CD14-positive monocyte (primary cell): ENCODE measurements around the gene SP5. TPM values are rescaled to one million over a fixed set of nuclear protein-coding genes. Genes with fewer than 3 reads are reported as not detected.

Experiments
- DNase-seq, 3 donors: peaks; one replicate each; pipeline ENCODE4 v3.0.0-alpha.2; 2011 to 2022
- H2AFZ ChIP-seq: 2 replicates; pipeline ENCODE4 v1.6.0; 2012; ENCODE audit warnings: mild to moderate bottlenecking, low read depth, low read length, inconsistent platforms; ENCODE audit not compliant: insufficient read depth, poor library complexity, severe bottlenecking
- H3K27ac ChIP-seq, 2 donors: 1 replicate in 1 of 2; 2 replicates in 1 of 2; pipeline ENCODE4 v1.5.1; 2012 to 2013; ENCODE audit warnings: low read length in 2 of 2, control low read depth in 1 of 2, inconsistent platforms in 1 of 2, low read depth in 1 of 2, mild to moderate bottlenecking in 1 of 2
- H3K27me3 ChIP-seq, 2 donors: one replicate each; pipeline versions ENCODE4 v1.6.0 to v1.6.1; 2011 to 2013; ENCODE audit warnings: low read length in 2 of 2; ENCODE audit not compliant: control insufficient read depth in 2 of 2, insufficient read depth in 2 of 2
- H3K36me3 ChIP-seq, 2 donors: replicated peaks in 1 of 2; 1 replicate in 1 of 2; 2 replicates in 1 of 2; pipeline versions ENCODE4 v1.5.1 to v1.6.1; 2012 to 2013; ENCODE audit warnings: low read length in 2 of 2, control low read depth in 1 of 2, inconsistent platforms in 1 of 2, mild to moderate bottlenecking in 1 of 2; ENCODE audit not compliant: insufficient read depth in 2 of 2, control insufficient read depth in 1 of 2
- H3K4me1 ChIP-seq, 2 donors: 1 replicate in 1 of 2; 2 replicates in 1 of 2; pipeline versions ENCODE4 v1.5.1 to v1.6.1; 2012 to 2013; ENCODE audit warnings: low read length in 2 of 2, control low read depth in 1 of 2, inconsistent platforms in 1 of 2, mild to moderate bottlenecking in 1 of 2, moderate library complexity in 1 of 2; ENCODE audit not compliant: insufficient read depth in 2 of 2, control insufficient read depth in 1 of 2
- H3K4me2 ChIP-seq: replicated peaks from 2 replicates; pipeline ENCODE3; 2012; ENCODE audit warnings: low read length, moderate library complexity, mild to moderate bottlenecking; ENCODE audit not compliant: poor library complexity, severe bottlenecking; ENCODE audit errors: extremely low read depth
- H3K4me3 ChIP-seq, 3 experiments: fragments of 200-600 bp in 1 of 3; sonication (generic) in 1 of 3; replicated peaks in 1 of 3; 1 replicate in 2 of 3; 2 replicates in 1 of 3; pipeline ENCODE4 v1.5.1; 2011 to 2013; ENCODE audit warnings: low read length in 3 of 3, mild to moderate bottlenecking in 3 of 3, control low read depth in 2 of 3, low read depth in 2 of 3, inconsistent platforms in 1 of 3, moderate library complexity in 1 of 3
- H3K79me2 ChIP-seq: 2 replicates; pipeline ENCODE4 v1.6.0; 2012; ENCODE audit warnings: mild to moderate bottlenecking, control low read depth, inconsistent platforms, low read length, moderate library complexity; ENCODE audit not compliant: insufficient read depth
- H3K9ac ChIP-seq: 2 replicates; pipeline ENCODE4 v1.6.0; 2017; ENCODE audit warnings: low read length, mild to moderate bottlenecking; ENCODE audit not compliant: insufficient read depth, poor library complexity, severe bottlenecking
- H3K9me3 ChIP-seq, 2 donors: replicated peaks in 1 of 2; 1 replicate in 1 of 2; 2 replicates in 1 of 2; pipeline versions ENCODE4 v1.5.1 to v1.6.1; 2012 to 2013; ENCODE audit warnings: low read length in 2 of 2, control low read depth in 1 of 2; ENCODE audit not compliant: control insufficient read depth in 1 of 2, insufficient read depth in 1 of 2
- H4K20me1 ChIP-seq: 2 replicates; pipeline ENCODE4 v1.6.0; 2012; ENCODE audit warnings: mild to moderate bottlenecking, low read length, control low read depth, moderate library complexity; ENCODE audit not compliant: insufficient read depth
- H3K27ac Mint-ChIP-seq, 7 donors: one replicate each; pipeline ENCODE4 v1.8.0; 2020; ENCODE audit warnings: mild to moderate bottlenecking in 7 of 7, mixed read lengths in 7 of 7, moderate library complexity in 6 of 7, inconsistent platforms in 2 of 7
- H3K27me3 Mint-ChIP-seq, 3 donors: one replicate each; pipeline ENCODE4 v1.8.0; 2021 to 2022; ENCODE audit warnings: low read depth in 3 of 3, mild to moderate bottlenecking in 3 of 3, mixed read lengths in 3 of 3, moderate library complexity in 3 of 3, inconsistent platforms in 1 of 3
- H3K36me3 Mint-ChIP-seq, 2 donors: one replicate each; pipeline ENCODE4 v1.8.0; 2020; ENCODE audit warnings: mixed read lengths in 2 of 2, inconsistent platforms in 1 of 2, mild to moderate bottlenecking in 1 of 2
- H3K4me1 Mint-ChIP-seq: one replicate; pipeline ENCODE4 v1.8.0; 2020; ENCODE audit warnings: mild to moderate bottlenecking, mixed read lengths
- H3K4me3 Mint-ChIP-seq, 2 donors: one replicate each; pipeline ENCODE4 v1.8.0; 2020; ENCODE audit warnings: mild to moderate bottlenecking in 2 of 2, mixed read lengths in 2 of 2, moderate library complexity in 1 of 2
- H3K9me3 Mint-ChIP-seq, 7 donors: one replicate each; pipeline ENCODE4 v1.8.0; 2020 to 2022; ENCODE audit warnings: mixed read lengths in 7 of 7, mild to moderate bottlenecking in 6 of 7, moderate library complexity in 6 of 7, inconsistent platforms in 2 of 7
- WGBS: methylation state at CpG from one replicate; pipeline ENCODE4 v1.1.5; 2013; ENCODE audit warnings: missing lambda C conversion rate; ENCODE audit not compliant: insufficient coverage; 5-methylcytosine and 5-hydroxymethylcytosine counted together
- intact Hi-C, 2 donors: fragments of 100-400 bp; cut with micrococcal nuclease; formaldehyde crosslinking; loops; one replicate each; pipeline versions ENCODE4 v1.15.0 to v1.15.1; 2023
- polyA plus RNA-seq, 3 donors: library from polyadenylated mRNA; depleted of rRNA in 1 of 3; unstranded in 2 of 3; stranded (reverse) in 1 of 3; fragments of 300-500 nt in 2 of 3; fragments of >200 nt in 1 of 3; fragmentation: Illumina TruSeq in 2 of 3; gene quantifications; 1 replicate in 2 of 3; 2 replicates in 1 of 3; pipeline ENCODE4 v1.2.3, GENCODE V29; 2012 to 2021
- TF ChIP-seq, protein P1 (sequence below): fragments of 200-600 bp; IDR thresholded peaks from one replicate; pipeline ENCODE4 v1.8.0; 2022; ENCODE audit warnings: antibody characterized with exemption, mild to moderate bottlenecking

SP5 gene
- polyA plus RNA-seq, 3 donors = not detected

DNA sequence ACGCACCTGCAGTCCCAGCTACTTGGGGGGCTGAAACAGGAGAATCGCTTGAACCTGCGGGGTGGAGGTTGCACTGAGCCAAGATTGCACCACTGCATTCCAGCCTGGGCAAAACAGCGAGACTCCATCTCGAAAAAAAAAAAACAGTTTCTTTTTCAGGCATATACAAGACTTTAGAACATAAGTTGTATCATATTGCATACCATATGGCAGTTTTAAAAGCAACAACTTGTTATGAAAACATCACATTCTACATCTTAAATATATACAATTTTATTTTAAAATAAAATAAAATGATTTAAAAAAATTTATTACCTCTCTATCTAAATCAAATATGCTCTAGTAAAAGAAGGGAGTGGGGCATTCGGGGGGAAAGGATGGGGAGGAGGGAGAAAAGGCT is 39.4 kb upstream of the SP5 start:
- H3K27me3 ChIP-seq = no peaks in the 10 kb centered on the region
- DNase-seq = no peak
- no peak overlapping the region for H3K9ac ChIP-seq
- TF ChIP-seq, protein P1, sequence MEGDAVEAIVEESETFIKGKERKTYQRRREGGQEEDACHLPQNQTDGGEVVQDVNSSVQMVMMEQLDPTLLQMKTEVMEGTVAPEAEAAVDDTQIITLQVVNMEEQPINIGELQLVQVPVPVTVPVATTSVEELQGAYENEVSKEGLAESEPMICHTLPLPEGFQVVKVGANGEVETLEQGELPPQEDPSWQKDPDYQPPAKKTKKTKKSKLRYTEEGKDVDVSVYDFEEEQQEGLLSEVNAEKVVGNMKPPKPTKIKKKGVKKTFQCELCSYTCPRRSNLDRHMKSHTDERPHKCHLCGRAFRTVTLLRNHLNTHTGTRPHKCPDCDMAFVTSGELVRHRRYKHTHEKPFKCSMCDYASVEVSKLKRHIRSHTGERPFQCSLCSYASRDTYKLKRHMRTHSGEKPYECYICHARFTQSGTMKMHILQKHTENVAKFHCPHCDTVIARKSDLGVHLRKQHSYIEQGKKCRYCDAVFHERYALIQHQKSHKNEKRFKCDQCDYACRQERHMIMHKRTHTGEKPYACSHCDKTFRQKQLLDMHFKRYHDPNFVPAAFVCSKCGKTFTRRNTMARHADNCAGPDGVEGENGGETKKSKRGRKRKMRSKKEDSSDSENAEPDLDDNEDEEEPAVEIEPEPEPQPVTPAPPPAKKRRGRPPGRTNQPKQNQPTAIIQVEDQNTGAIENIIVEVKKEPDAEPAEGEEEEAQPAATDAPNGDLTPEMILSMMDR = no peak
- H3K27ac ChIP-seq = no peak overlapping the region
- H2AFZ ChIP-seq = no peak overlapping the region
- no peaks in the 10 kb centered on the region for H3K9me3 ChIP-seq
- no peaks in the 10 kb centered on the region for H3K4me1 ChIP-seq
- H3K4me1 Mint-ChIP-seq = no peaks in the 10 kb centered on the region
- 96% methylated on average over 3 of the region's 6 CpGs for WGBS
- peaks cover 4 to 16% (median 14%) of the 10 kb centered on the region in 3 donors for H3K27me3 Mint-ChIP-seq
- H3K4me3 Mint-ChIP-seq = no peak overlapping the region
- no peak overlapping the region for H3K4me2 ChIP-seq
- H3K79me2 ChIP-seq = no peaks in the 10 kb centered on the region
- H3K36me3 ChIP-seq = no peaks in the 10 kb centered on the region
- H3K36me3 Mint-ChIP-seq = no peaks in the 10 kb centered on the region
- H4K20me1 ChIP-seq = no peaks in the 10 kb centered on the region
- H3K27ac Mint-ChIP-seq = no peak overlapping the region
- intact Hi-C loops = no loop called here
- no peaks in the 10 kb centered on the region for H3K9me3 Mint-ChIP-seq
- no peak overlapping the region for H3K4me3 ChIP-seq

DNA sequence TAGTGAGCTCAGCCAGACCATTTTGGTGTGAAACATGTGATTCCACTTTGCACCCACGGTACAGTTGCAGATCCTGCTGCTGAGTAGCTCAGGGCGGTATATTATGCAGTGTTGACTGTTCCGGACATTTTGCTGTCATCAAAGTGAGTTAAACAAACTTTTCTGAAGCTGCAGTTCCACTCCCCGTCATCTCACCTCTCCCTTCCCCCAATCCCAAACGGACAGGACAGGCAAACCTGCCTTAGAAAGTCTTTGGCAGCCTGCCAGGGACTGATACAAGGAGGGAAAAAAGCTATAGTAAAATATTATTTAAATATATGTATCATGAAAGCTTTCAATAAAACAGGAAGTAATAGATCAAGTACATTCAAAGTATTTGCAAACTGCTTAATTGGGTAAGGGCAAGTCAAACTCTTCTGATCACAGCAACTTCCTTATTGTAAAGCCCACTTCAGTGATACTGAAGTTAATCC is 35.5 kb upstream of the SP5 start:
- WGBS = 74% methylated on average over 3 of the region's 5 CpGs
- no peaks in the 10 kb centered on the region for H3K4me1 Mint-ChIP-seq
- no peaks in the 10 kb centered on the region for H3K9me3 Mint-ChIP-seq
- H3K4me3 Mint-ChIP-seq = no peak overlapping the region
- peaks cover 7 to 12% (median 7%) of the 10 kb centered on the region in 3 donors for H3K27me3 Mint-ChIP-seq
- Histone ChIP-seq H3K4me3 (no peak overlapping the region), H2AFZ (no peak overlapping the region), H4K20me1 (no peaks in the 10 kb centered on the region), H3K9ac (no peak overlapping the region), H3K36me3 (no peaks in the 10 kb centered on the region), H3K79me2 (no peaks in the 10 kb centered on the region), H3K4me1 (no peaks in the 10 kb centered on the region), H3K27ac (no peak overlapping the region), H3K9me3 (no peaks in the 10 kb centered on the region), H3K4me2 (no peak overlapping the region), H3K27me3 (no peaks in the 10 kb centered on the region)
- no peak overlapping the region for H3K27ac Mint-ChIP-seq
- TF ChIP-seq, protein P1 = no peak
- H3K36me3 Mint-ChIP-seq = no peaks in the 10 kb centered on the region
- intact Hi-C loops = no loop called here
- no peak for DNase-seq
